Astrocyte (in vitro differentiated cells and primary cell): Measurements from ENCODE around the gene BRD4. TPM values are rescaled to one million over a fixed set of nuclear protein-coding genes. Genes with fewer than 3 reads are reported as not detected.

Source experiments
- DNase-seq: peaks from one replicate; pipeline ENCODE4 v3.0.0-alpha.2; 2010; ENCODE audit warnings: low read depth
- FAIRE-seq: peaks from 2 replicates; lab custom pipeline; 2011; peaks lifted over from hg19 to GRCh38; lab: Jason Lieb, UNC
- H2AFZ ChIP-seq: 2 replicates; pipeline ENCODE4 v1.6.0; 2012; ENCODE audit warnings: low read depth, low read length, inconsistent platforms
- H3K27ac ChIP-seq: 2 replicates; pipeline ENCODE4 v1.5.1; 2011; ENCODE audit warnings: low read depth, low read length, inconsistent platforms
- H3K27me3 ChIP-seq: 2 replicates; pipeline ENCODE4 v1.6.0; 2011; ENCODE audit warnings: low read length, inconsistent platforms; ENCODE audit not compliant: insufficient read depth
- H3K36me3 ChIP-seq: 2 replicates; pipeline ENCODE4 v1.5.1; 2011; ENCODE audit warnings: low read length, inconsistent platforms; ENCODE audit not compliant: insufficient read depth
- H3K4me1 ChIP-seq: 2 replicates; pipeline ENCODE4 v1.5.1; 2011; ENCODE audit warnings: low read length, inconsistent platforms; ENCODE audit not compliant: insufficient read depth
- H3K4me2 ChIP-seq: 2 replicates; pipeline ENCODE4 v1.6.0; 2012; ENCODE audit warnings: low read length, inconsistent platforms
- H3K4me3 ChIP-seq: 2 replicates; pipeline ENCODE4 v1.5.1; 2011; ENCODE audit warnings: low read depth, mild to moderate bottlenecking, low read length, inconsistent platforms; ENCODE audit not compliant: insufficient read depth
- H3K79me2 ChIP-seq: 2 replicates; pipeline ENCODE4 v1.6.0; 2012; ENCODE audit warnings: mild to moderate bottlenecking, low read length, inconsistent platforms; ENCODE audit not compliant: insufficient read depth
- H3K9ac ChIP-seq: 2 replicates; pipeline ENCODE4 v1.6.0; 2012; ENCODE audit warnings: mild to moderate bottlenecking, low read length, inconsistent platforms
- H3K9me3 ChIP-seq: 2 replicates; pipeline ENCODE4 v1.5.1; 2012; ENCODE audit warnings: low read depth, mild to moderate bottlenecking, low read length, inconsistent platforms; ENCODE audit not compliant: insufficient read depth
- H4K20me1 ChIP-seq: 2 replicates; pipeline ENCODE4 v1.6.0; 2012; ENCODE audit warnings: low read length, inconsistent platforms; ENCODE audit not compliant: insufficient read depth
- H3K27ac Mint-ChIP-seq: one replicate; pipeline ENCODE4 v1.8.0; 2021; ENCODE audit warnings: mild to moderate bottlenecking, mixed read lengths; ENCODE audit not compliant: unreplicated experiment
- H3K27me3 Mint-ChIP-seq: one replicate; pipeline ENCODE4 v1.8.0; 2021; ENCODE audit warnings: low read depth, mixed read lengths; ENCODE audit not compliant: unreplicated experiment
- H3K36me3 Mint-ChIP-seq: one replicate; pipeline ENCODE4 v1.8.0; 2021; ENCODE audit warnings: low read depth, mixed read lengths; ENCODE audit not compliant: unreplicated experiment
- H3K4me1 Mint-ChIP-seq: one replicate; pipeline ENCODE4 v1.8.0; 2021; ENCODE audit warnings: low read depth, mixed read lengths; ENCODE audit not compliant: unreplicated experiment
- H3K4me3 Mint-ChIP-seq: one replicate; pipeline ENCODE4 v1.8.0; 2021; ENCODE audit warnings: mild to moderate bottlenecking, moderate library complexity, mixed read lengths; ENCODE audit not compliant: unreplicated experiment
- H3K9me3 Mint-ChIP-seq: one replicate; pipeline ENCODE4 v1.8.0; 2021; ENCODE audit warnings: mild to moderate bottlenecking, mixed read lengths; ENCODE audit not compliant: unreplicated experiment
- EZH2 ChIP-seq: IDR thresholded peaks from 2 replicates; pipeline ENCODE4 v1.6.1; 2012; ENCODE audit warnings: mild to moderate bottlenecking, low read length, inconsistent platforms; ENCODE audit not compliant: insufficient read depth
- total RNA-seq: library from RNA; stranded (reverse); gene quantifications from 2 replicates; pipeline ENCODE4 v1.2.1, GENCODE V29; 2021
- TF ChIP-seq, protein P1 (sequence below): IDR thresholded peaks from 2 replicates; pipeline ENCODE4 v1.5.1; 2011; ENCODE audit warnings: low read depth, mild to moderate bottlenecking, inconsistent platforms, low read length, moderate library complexity; ENCODE audit not compliant: insufficient read depth

The BRD4 gene
- total RNA-seq, 1 donor from 2014 or later: 128 TPM

DNA sequence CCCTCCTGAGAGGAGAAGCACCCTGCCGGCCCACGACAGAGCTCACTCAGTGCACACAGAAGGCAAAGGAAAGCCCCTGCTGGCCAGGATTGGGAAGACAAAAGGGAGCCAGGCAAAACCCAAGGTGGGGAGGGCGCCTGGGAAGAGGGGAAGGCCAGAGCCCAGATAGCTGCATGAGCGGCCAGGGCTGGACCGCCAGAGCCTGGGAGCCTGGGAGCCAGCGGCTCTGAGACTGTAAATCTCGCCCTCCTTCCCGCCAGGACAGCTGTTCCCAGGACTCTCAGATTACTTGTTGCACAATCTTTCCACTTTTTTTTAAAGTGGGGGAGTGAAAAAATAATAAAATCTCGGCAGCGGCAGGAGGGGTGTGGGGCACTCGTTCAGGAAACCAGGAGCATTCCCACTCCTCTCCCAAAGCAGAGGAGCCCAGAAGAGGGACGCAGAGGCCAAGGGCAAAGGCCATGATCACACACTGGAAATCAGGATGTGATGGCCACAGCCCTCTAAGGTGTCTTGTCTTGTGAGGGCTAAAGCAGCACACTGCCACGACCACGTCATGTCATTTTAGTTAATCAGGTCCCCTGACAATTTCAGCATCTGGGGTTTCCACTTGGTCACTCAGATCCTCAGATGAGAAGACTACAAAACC is 80.5 kb downstream of the BRD4 start:
- Histone ChIP-seq H3K36me3 (peaks cover 31% of the 10 kb centered on the region), H3K27ac (peak overlapping the region; percentile 99), H3K27me3 (no peaks in the 10 kb centered on the region), H2AFZ (no peak overlapping the region), H3K9ac (peak overlapping the region; percentile 89), H3K9me3 (no peaks in the 10 kb centered on the region), H3K4me3 (peak overlapping the region; percentile 26), H3K4me1 (peaks cover 59% of the 10 kb centered on the region), H3K4me2 (peak overlapping the region; percentile 84), H4K20me1 (peaks cover 89% of the 10 kb centered on the region), H3K79me2 (peaks cover 68% of the 10 kb centered on the region)
- Mint-ChIP-seq H3K36me3 (peaks cover 10% of the 10 kb centered on the region), H3K4me1 (peaks cover 39% of the 10 kb centered on the region), H3K27ac (peak overlapping the region; percentile 69), H3K9me3 (no peaks in the 10 kb centered on the region), H3K4me3 (peak overlapping the region; percentile 50), H3K27me3 (no peaks in the 10 kb centered on the region)
- no peak for TF ChIP-seq EZH2
- TF ChIP-seq, protein P1, sequence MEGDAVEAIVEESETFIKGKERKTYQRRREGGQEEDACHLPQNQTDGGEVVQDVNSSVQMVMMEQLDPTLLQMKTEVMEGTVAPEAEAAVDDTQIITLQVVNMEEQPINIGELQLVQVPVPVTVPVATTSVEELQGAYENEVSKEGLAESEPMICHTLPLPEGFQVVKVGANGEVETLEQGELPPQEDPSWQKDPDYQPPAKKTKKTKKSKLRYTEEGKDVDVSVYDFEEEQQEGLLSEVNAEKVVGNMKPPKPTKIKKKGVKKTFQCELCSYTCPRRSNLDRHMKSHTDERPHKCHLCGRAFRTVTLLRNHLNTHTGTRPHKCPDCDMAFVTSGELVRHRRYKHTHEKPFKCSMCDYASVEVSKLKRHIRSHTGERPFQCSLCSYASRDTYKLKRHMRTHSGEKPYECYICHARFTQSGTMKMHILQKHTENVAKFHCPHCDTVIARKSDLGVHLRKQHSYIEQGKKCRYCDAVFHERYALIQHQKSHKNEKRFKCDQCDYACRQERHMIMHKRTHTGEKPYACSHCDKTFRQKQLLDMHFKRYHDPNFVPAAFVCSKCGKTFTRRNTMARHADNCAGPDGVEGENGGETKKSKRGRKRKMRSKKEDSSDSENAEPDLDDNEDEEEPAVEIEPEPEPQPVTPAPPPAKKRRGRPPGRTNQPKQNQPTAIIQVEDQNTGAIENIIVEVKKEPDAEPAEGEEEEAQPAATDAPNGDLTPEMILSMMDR: peak; percentile 45
- FAIRE-seq: no peak
- DNase-seq: peak; percentile 90

DNA sequence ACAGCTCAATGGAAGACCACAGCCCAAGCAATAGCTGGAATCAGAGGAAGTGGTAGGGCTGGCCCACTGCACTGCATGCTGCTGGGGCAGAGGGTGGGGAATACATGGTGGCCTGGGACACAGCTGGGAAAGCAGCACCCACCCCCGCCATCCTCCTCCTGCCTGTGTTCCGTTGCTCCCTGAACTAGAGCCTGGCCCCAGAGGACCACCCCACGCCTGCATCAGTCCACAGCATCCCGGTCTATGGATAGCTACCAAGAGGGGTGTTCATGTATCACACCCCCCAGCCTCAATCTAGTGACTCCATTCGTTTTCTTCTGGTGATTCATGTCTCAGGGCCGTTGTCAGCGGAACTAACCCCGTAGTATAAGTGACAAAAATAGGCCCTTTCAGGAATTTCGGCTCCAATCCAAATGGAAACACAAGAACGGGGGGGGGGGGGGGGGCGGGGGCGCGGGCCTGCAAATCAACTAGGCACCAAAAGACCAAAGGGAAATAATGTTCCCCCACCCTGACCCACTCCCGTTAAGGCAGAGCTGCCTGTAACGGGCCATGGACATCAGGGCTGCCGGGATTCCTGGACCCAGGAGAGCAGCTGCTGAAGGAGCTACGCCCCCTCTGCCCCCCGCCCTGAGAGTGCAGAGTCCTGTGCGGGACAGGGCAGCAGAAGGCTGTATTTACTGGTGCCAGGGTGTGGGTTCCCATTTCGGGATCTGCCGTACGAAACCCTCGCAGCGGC is 81.2 kb downstream of the BRD4 start:
- peaks cover 25% of the 10 kb centered on the region for H3K36me3 ChIP-seq
- no peaks in the 10 kb centered on the region for H3K9me3 ChIP-seq
- H3K36me3 Mint-ChIP-seq: peaks cover 12% of the 10 kb centered on the region
- H3K9ac ChIP-seq: peak overlapping the region; percentile 89
- H3K4me3 Mint-ChIP-seq: no peak overlapping the region
- peaks cover 59% of the 10 kb centered on the region for H3K4me1 ChIP-seq
- DNase-seq (peak; percentile 85), FAIRE-seq (no peak)
- peak overlapping the region; percentile 84 for H3K4me2 ChIP-seq
- peak overlapping the region; percentile 69 for H3K27ac Mint-ChIP-seq
- H2AFZ ChIP-seq: no peak overlapping the region
- peaks cover 89% of the 10 kb centered on the region for H4K20me1 ChIP-seq
- TF ChIP-seq, protein P1: no peak
- TF ChIP-seq EZH2: no peak
- H3K4me1 Mint-ChIP-seq: peaks cover 46% of the 10 kb centered on the region
- H3K27me3 ChIP-seq: no peaks in the 10 kb centered on the region
- peak overlapping the region; percentile 35 for H3K4me3 ChIP-seq
- peak overlapping the region; percentile 99 for H3K27ac ChIP-seq
- peaks cover 69% of the 10 kb centered on the region for H3K79me2 ChIP-seq
- no peaks in the 10 kb centered on the region for H3K9me3 Mint-ChIP-seq
- no peaks in the 10 kb centered on the region for H3K27me3 Mint-ChIP-seq

DNA sequence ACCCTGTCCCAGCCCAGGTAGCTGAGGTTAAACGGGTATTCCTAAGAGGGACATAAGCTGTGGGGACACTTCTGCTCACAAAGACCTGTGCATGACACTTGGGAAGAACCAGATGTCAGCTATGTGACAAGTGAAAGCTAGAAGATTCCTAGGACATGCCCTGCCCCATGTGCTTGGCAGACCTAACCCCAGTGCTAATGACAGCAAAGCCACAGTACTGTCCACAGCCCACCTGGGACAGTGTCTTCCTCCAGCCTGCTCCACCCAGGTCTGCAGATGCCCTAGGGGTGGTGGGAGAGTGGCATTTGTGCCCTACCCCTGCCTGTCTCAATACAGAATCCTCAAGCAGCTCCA is 81.7 kb downstream of the BRD4 start:
- H3K9ac ChIP-seq: peak overlapping the region; percentile 89
- Mint-ChIP-seq H3K27ac (no peak overlapping the region), H3K9me3 (no peaks in the 10 kb centered on the region), H3K36me3 (peaks cover 9% of the 10 kb centered on the region), H3K4me1 (peaks cover 51% of the 10 kb centered on the region), H3K4me3 (no peak overlapping the region), H3K27me3 (no peaks in the 10 kb centered on the region)
- H4K20me1 ChIP-seq: peaks cover 89% of the 10 kb centered on the region
- H3K4me3 ChIP-seq: peak overlapping the region; percentile 35
- no peak for FAIRE-seq
- peak; percentile 5 for DNase-seq
- TF ChIP-seq, protein P1: no peak
- TF ChIP-seq EZH2: no peak
- H2AFZ ChIP-seq: no peak overlapping the region
- peak overlapping the region; percentile 99 for H3K27ac ChIP-seq
- no peaks in the 10 kb centered on the region for H3K27me3 ChIP-seq
- peaks cover 59% of the 10 kb centered on the region for H3K4me1 ChIP-seq
- H3K79me2 ChIP-seq: peaks cover 71% of the 10 kb centered on the region
- peaks cover 23% of the 10 kb centered on the region for H3K36me3 ChIP-seq
- H3K4me2 ChIP-seq: peak overlapping the region; percentile 84
- H3K9me3 ChIP-seq: no peaks in the 10 kb centered on the region
